ENCODE measurements around the gene CDH5.

Gene CDH5

DNA sequence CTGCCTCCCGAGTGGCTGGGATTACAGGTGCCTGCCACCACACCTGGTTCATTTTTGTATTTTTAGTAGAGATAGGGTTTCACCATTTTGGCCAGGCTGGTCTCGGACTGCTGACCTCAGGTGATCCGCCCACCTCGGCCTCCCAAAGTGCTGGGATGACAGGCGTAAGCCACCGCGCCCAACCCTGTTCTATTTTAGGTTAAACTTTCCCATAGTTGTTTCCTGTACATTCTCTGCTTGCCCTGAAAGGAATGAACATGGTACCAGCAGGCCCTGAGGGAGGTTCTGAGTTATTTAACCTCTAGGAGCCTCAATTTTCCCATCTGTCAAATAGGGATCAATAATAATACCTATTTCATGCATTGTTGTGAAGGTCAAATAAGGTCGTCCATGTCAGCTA is 11.0 kb upstream of the CDH5 start:
- H3K27ac ChIP-seq, result no peak overlapping the region
- TF ChIP-seq ZFX (IDR thresholded peaks at IDR 0.05; ENCODE audit: borderline replicate concordance), result no peak
- TF ChIP-seq, protein P1, sequence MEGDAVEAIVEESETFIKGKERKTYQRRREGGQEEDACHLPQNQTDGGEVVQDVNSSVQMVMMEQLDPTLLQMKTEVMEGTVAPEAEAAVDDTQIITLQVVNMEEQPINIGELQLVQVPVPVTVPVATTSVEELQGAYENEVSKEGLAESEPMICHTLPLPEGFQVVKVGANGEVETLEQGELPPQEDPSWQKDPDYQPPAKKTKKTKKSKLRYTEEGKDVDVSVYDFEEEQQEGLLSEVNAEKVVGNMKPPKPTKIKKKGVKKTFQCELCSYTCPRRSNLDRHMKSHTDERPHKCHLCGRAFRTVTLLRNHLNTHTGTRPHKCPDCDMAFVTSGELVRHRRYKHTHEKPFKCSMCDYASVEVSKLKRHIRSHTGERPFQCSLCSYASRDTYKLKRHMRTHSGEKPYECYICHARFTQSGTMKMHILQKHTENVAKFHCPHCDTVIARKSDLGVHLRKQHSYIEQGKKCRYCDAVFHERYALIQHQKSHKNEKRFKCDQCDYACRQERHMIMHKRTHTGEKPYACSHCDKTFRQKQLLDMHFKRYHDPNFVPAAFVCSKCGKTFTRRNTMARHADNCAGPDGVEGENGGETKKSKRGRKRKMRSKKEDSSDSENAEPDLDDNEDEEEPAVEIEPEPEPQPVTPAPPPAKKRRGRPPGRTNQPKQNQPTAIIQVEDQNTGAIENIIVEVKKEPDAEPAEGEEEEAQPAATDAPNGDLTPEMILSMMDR (IDR thresholded peaks at IDR 0.05), result no peak

DNA sequence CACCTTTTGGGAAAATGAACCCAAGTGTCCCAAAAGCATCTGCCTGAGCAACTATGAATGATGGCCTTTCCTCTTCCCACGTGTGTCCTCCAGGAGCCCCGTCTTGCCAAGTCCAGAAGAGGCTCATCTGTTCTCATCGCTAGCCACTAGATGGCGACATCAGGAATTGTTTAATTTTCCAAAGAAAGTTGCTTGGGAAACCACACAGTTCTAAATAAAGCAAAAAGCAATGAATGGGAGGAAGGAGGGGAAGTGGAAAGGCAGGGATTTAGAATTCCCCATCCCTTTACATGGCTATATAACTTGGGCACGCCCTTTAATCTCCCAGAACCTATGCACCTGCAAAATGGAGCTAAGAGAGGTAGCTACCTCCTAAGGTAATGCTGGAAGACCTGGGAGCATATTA is 9.0 kb upstream of the CDH5 start:
- TF ChIP-seq ZFX (IDR thresholded peaks at IDR 0.05; ENCODE audit: borderline replicate concordance), result no peak
- TF ChIP-seq, protein P1 (IDR thresholded peaks at IDR 0.05), result peak; percentile 84
- no peak overlapping the region for H3K27ac ChIP-seq

DNA sequence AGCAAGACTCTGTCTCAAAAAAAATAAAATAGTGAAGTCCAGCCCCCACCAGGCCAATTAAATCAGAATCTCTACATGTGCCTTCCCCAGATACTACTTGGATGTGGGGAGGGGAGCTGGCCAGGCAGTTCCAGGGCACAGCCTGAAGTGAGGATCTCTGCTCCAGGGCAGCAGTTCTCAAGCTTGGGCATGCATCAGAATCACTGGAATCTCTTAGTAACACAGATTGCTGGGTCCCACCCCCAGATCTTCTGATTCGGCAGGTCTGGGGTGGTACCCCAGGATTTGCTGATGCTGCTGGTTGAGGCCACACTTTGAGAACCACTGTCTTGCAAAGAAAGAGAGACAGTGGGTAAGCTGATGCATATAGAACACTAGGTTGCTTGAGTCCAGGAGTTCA is 8.3 kb upstream of the CDH5 start:
- no peak overlapping the region for H3K27ac ChIP-seq
- TF ChIP-seq ZFX (IDR thresholded peaks at IDR 0.05; ENCODE audit: borderline replicate concordance), result no peak
- TF ChIP-seq, protein P1 (IDR thresholded peaks at IDR 0.05), result no peak

DNA sequence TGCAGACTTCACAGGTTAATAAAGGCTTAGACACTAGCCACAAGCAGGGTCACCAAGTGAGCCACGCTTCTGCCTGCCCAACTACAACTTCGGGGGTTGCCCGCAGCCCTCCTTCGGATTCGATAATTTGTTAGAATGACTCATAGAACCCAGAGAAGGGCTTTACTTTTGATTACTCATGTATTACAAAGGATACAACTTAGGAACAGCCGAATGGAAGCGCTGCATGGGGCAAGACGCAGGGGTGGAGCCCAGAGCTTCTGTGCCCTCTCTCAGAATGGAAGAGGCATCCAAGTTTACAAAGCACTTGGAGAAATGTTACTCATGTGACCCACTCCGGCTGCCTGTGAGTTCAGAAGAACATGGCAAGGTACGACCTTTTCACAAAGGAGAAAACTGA is 7.5 kb upstream of the CDH5 start:
- no peak for TF ChIP-seq ZFX (IDR thresholded peaks at IDR 0.05; ENCODE audit: borderline replicate concordance)
- no peak overlapping the region for H3K27ac ChIP-seq

DNA sequence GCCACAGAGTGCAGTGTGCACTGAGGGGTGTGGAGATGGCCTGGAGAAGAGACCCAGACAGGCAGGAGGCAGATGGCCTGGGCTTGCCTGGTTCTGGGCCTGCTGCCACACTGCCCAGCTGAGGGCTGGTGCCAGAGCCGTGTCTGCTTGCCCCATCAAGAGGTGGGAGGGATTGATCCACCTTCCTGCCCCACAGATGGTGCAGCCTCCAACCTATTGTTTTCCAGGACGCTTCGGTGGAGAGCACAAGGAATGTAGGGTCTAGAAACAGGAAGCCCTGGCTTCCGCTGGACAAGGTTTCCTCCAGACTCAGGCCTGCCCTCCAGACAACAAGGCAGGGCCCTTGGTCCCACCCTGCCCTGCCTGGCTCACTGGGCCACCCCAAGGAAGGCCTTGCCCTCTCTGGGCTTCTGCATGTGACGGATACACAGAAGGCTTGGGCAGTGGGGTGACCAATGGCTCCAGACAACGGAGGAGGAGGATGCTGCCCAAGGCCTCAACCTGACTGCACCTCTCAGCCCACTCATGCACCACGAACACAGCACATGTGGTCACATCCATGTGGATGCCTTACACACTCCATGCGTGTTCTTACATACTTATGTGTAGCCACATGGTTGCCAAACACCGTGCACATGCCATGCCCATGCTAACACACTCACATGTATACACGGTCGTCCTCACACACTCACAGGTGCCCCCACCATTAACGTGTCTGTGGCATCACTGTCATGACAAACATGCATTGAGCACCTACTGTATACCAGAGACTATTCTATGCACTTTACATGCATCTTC is 6.5 kb upstream of the CDH5 start:
- H3K27ac ChIP-seq, result no peak overlapping the region
- TF ChIP-seq, protein P1 (IDR thresholded peaks at IDR 0.05), result no peak
- TF ChIP-seq ZFX (IDR thresholded peaks at IDR 0.05; ENCODE audit: borderline replicate concordance), result no peak

DNA sequence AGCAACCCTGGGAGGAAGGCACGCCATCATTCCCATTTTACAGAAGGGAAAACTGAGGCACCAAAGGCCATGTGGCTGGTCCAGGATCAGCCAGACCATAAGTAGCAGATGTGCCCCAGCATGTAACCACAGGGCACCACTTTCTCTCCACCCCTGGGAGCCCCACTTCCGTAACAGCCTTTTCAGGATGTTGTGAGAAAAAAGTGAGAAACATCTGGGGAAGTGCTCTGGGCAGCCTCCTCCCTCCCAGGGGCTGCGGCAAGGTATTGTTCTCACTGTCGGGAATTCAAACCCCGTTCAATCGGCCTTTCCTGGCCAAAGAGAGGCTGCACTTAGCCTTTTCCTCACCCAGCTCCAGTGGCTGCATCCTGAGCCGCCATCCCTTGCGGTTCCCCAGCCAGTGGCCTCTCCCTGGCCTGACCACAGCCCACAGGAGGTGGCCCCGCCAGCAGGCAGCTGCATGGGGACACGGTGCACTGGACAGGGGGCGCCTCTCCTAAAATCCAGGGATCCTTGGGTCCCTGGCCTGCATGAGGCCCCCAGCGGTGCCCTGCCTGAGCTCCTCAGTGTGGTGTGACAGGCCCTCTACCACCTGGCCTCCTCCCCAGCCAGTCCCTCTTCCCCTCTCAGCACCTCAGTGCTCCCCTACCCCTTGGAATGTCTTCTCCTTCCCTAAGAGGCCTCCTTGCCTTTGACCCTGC is 5.7 kb upstream of the CDH5 start:
- H3K27ac ChIP-seq, result no peak overlapping the region
- TF ChIP-seq, protein P1 (IDR thresholded peaks at IDR 0.05), result no peak
- no peak for TF ChIP-seq ZFX (IDR thresholded peaks at IDR 0.05; ENCODE audit: borderline replicate concordance)

DNA sequence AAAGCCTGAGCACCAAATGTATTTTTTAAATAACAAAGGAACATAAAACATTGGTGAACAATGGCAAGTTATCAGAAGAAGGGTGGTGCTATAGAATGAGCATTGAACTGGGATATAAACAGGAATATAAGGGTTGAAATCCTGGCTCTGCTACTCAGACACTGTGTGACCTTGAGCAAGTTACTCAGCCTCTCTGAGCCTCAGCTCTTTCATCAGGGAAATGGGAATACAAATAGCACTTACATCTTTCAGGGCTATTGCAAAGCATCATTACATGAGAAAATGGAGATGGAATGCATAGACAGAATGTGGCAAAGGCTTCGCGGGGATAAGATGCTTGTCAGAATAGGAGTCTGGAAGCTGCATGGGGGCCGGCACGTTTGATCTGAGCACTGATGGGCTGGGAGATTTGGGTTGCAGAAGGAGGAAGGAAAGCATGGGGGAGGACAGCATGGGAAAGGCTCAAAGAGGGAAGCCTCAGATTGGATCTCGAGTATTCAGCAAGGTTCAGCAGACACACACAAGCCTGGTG is 4.8 kb upstream of the CDH5 start:
- no peak for TF ChIP-seq ZFX (IDR thresholded peaks at IDR 0.05; ENCODE audit: borderline replicate concordance)
- TF ChIP-seq, protein P1 (IDR thresholded peaks at IDR 0.05), result no peak
- no peak overlapping the region for H3K27ac ChIP-seq

Measured in 22Rv1 (cell line).